WTC11 (cell line): ENCODE measurements around the gene WDR7. TPM values are rescaled to one million over a fixed set of nuclear protein-coding genes. Genes with fewer than 3 reads are reported as not detected.

Experiments
- ATAC-seq: fragments of 200-7000 bp; cut with Tn5 transposase; 2 replicates; pipeline ENCODE4 v1.10.0; 2021; ENCODE audit warnings: mild to moderate bottlenecking, moderate library complexity
- CTCF ChIA-PET: fragments of 300-600 bp; sonication (Branson Sonifier 250); formaldehyde crosslinking; loops from one replicate; lab custom pipeline; 2021; ENCODE audit warnings: antibody characterized with exemption; lab: Charles Lee
- POLR2A ChIA-PET: fragments of 350-600 bp; sonication (Branson Sonifier 250); formaldehyde crosslinking; loops from one replicate; lab custom pipeline; 2021; ENCODE audit warnings: antibody characterized with exemption; lab: Charles Lee
- DNase-seq: peaks from one replicate; pipeline ENCODE4 v3.0.0; 2021; ENCODE audit warnings: low spot score
- H3K27ac Mint-ChIP-seq: 2 replicates; pipeline ENCODE4 v1.8.0; 2021; ENCODE audit warnings: mixed read lengths
- H3K27me3 Mint-ChIP-seq: 2 replicates; pipeline ENCODE4 v1.8.0; 2021; ENCODE audit warnings: low read depth, mild to moderate bottlenecking, moderate library complexity, mixed read lengths
- H3K36me3 Mint-ChIP-seq: 2 replicates; pipeline ENCODE4 v1.8.0; 2021; ENCODE audit warnings: mixed read lengths
- H3K4me1 Mint-ChIP-seq: 2 replicates; pipeline ENCODE4 v1.8.0; 2022; ENCODE audit warnings: mixed read lengths
- H3K4me3 Mint-ChIP-seq: 2 replicates; pipeline ENCODE4 v1.8.0; 2021; ENCODE audit warnings: mild to moderate bottlenecking, moderate library complexity, mixed read lengths
- H3K9me3 Mint-ChIP-seq: 2 replicates; pipeline ENCODE4 v1.8.0; 2021; ENCODE audit warnings: mixed read lengths
- AFF4 ChIP-seq: sonication (generic); formaldehyde crosslinking; IDR thresholded peaks from 2 replicates; pipeline ENCODE4 v1.8.1; 2023; ENCODE audit warnings: mild to moderate bottlenecking, missing genetic modification reagents, borderline replicate concordance
- ARID4B ChIP-seq: sonication (generic); formaldehyde crosslinking; IDR thresholded peaks from 2 replicates; pipeline ENCODE4 v1.8.0; 2023; ENCODE audit warnings: missing genetic modification reagents, mild to moderate bottlenecking, borderline replicate concordance
- ATF6 ChIP-seq: sonication (generic); formaldehyde crosslinking; IDR thresholded peaks from 2 replicates; pipeline ENCODE4 v1.8.1; 2023; ENCODE audit warnings: mild to moderate bottlenecking, missing genetic modification reagents
- E2F4 ChIP-seq: sonication (generic); formaldehyde crosslinking; IDR thresholded peaks from 2 replicates; pipeline ENCODE4 v1.8.1; 2022; ENCODE audit warnings: low read depth, mild to moderate bottlenecking, moderate library complexity, missing genetic modification reagents, borderline replicate concordance
- ELF4 ChIP-seq: sonication (generic); formaldehyde crosslinking; IDR thresholded peaks from 2 replicates; pipeline ENCODE4 v1.8.1; 2022; ENCODE audit warnings: low read depth, mild to moderate bottlenecking, moderate library complexity, missing genetic modification reagents
- GABPB1 ChIP-seq: sonication (generic); formaldehyde crosslinking; IDR thresholded peaks from 2 replicates; pipeline ENCODE4 v1.8.1; 2023; ENCODE audit warnings: mild to moderate bottlenecking, missing genetic modification reagents
- GRHL2 ChIP-seq: fragments of 250-450 bp; sonication (Bioruptor Pico); IDR thresholded peaks from 2 replicates; pipeline ENCODE4 v1.8.0; 2022; ENCODE audit warnings: mild to moderate bottlenecking, moderate library complexity; ENCODE audit not compliant: insufficient replicate concordance, severe bottlenecking
- JAZF1 ChIP-seq: fragments of 250-450 bp; sonication (Bioruptor Pico); IDR thresholded peaks from 2 replicates; pipeline ENCODE4 v1.9.0; 2021; ENCODE audit warnings: moderate library complexity, mild to moderate bottlenecking, inconsistent platforms
- MYBL2 ChIP-seq: sonication (generic); formaldehyde crosslinking; IDR thresholded peaks from 2 replicates; pipeline ENCODE4 v1.8.1; 2023; ENCODE audit warnings: mild to moderate bottlenecking, moderate library complexity, missing genetic modification reagents
- NFATC4 ChIP-seq: fragments of 250-450 bp; sonication (Bioruptor Pico); IDR thresholded peaks from 2 replicates; pipeline ENCODE4 v1.9.0; 2021; ENCODE audit warnings: mild to moderate bottlenecking
- NR1H2 ChIP-seq: sonication (generic); formaldehyde crosslinking; IDR thresholded peaks from 2 replicates; pipeline ENCODE4 v1.9.0; 2021; ENCODE audit warnings: mild to moderate bottlenecking, moderate library complexity, missing genetic modification reagents
- NR2C2 ChIP-seq: sonication (generic); formaldehyde crosslinking; IDR thresholded peaks from 2 replicates; pipeline ENCODE4 v1.8.0; 2022; ENCODE audit warnings: mild to moderate bottlenecking, missing genetic modification reagents
- RELA ChIP-seq: sonication (generic); formaldehyde crosslinking; IDR thresholded peaks from 2 replicates; pipeline ENCODE4 v1.8.1; 2022; ENCODE audit warnings: missing genetic modification reagents, mild to moderate bottlenecking, borderline replicate concordance
- RORB ChIP-seq: fragments of 250-450 bp; sonication (Bioruptor Pico); IDR thresholded peaks from 2 replicates; pipeline ENCODE4 v1.9.0; 2021; ENCODE audit warnings: mild to moderate bottlenecking
- SOX15 ChIP-seq: fragments of 250-450 bp; sonication (Bioruptor Pico); IDR thresholded peaks from 2 replicates; pipeline ENCODE4 v1.9.0; 2021; ENCODE audit warnings: mild to moderate bottlenecking
- TP53 ChIP-seq: sonication (generic); formaldehyde crosslinking; IDR thresholded peaks from 2 replicates; pipeline ENCODE4 v1.8.1; 2023; ENCODE audit warnings: mild to moderate bottlenecking, missing genetic modification reagents
- USF1 ChIP-seq: sonication (generic); formaldehyde crosslinking; IDR thresholded peaks from 2 replicates; pipeline ENCODE4 v1.8.0; 2022; ENCODE audit warnings: mild to moderate bottlenecking, missing genetic modification reagents
- ZBTB21 ChIP-seq: sonication (generic); formaldehyde crosslinking; IDR thresholded peaks from 2 replicates; pipeline ENCODE4 v1.8.1; 2023; ENCODE audit warnings: mild to moderate bottlenecking, missing genetic modification reagents, borderline replicate concordance
- ZMAT4 ChIP-seq: fragments of 250-450 bp; sonication (Bioruptor Pico); IDR thresholded peaks from 2 replicates; pipeline ENCODE4 v1.9.0; 2021; ENCODE audit warnings: mild to moderate bottlenecking
- ZNF396 ChIP-seq: fragments of 250-450 bp; sonication (Bioruptor Pico); IDR thresholded peaks from 2 replicates; pipeline ENCODE4 v1.8.0; 2021; ENCODE audit warnings: mild to moderate bottlenecking, moderate library complexity, borderline replicate concordance
- total RNA-seq: library from RNA; stranded (reverse); gene quantifications from 3 replicates; pipeline ENCODE4 v1.2.3, GENCODE V29; 2021

The WDR7 gene
- total RNA-seq, 1 experiment from 2014 or later = 12.2 TPM

- TF ChIP-seq ARID4B (CRISPR knock-in tag) = no peak
- no peak for TF ChIP-seq RORB (CRISPR knock-in tag)
- no peak for TF ChIP-seq E2F4 (CRISPR knock-in tag)
These were observed 286.8 kb downstream of the WDR7 start (continued) for GRCh38 chr18:56937874-56938430.

- Mint-ChIP-seq H3K4me1 (peaks cover 10% of the 10 kb centered on the region), H3K9me3 (no peaks in the 10 kb centered on the region), H3K4me3 (no peak overlapping the region), H3K27ac (no peak overlapping the region), H3K27me3 (no peaks in the 10 kb centered on the region), H3K36me3 (no peaks in the 10 kb centered on the region)
- ChIA-PET POLR2A (interaction anchor here (0.5 kb wide), 1 partner anchor 128 kb away, joined by 4 read pairs; no protein-coding TSS in a partner anchor), CTCF (no interaction called here)
- no peak for ATAC-seq
- no peak for DNase-seq
- TF ChIP-seq USF1 (CRISPR knock-in tag) = no peak
- TF ChIP-seq RELA (CRISPR knock-in tag) = no peak
- TF ChIP-seq NFATC4 (CRISPR knock-in tag) = no peak
- TF ChIP-seq ZNF396 (CRISPR knock-in tag) = no peak
- TF ChIP-seq ATF6 (CRISPR knock-in tag) = no peak
- TF ChIP-seq NR1H2 (CRISPR knock-in tag) = no peak
- TF ChIP-seq MYBL2 (CRISPR knock-in tag) = no peak
- no peak for TF ChIP-seq ZBTB21 (CRISPR knock-in tag)
- no peak for TF ChIP-seq SOX15
- TF ChIP-seq AFF4 (CRISPR knock-in tag) = no peak
- no peak for TF ChIP-seq ELF4 (CRISPR knock-in tag)
- TF ChIP-seq JAZF1 = no peak
- no peak for TF ChIP-seq GRHL2 (CRISPR knock-in tag)
- no peak for TF ChIP-seq ZMAT4
- no peak for TF ChIP-seq GABPB1 (CRISPR knock-in tag)
- no peak for TF ChIP-seq TP53
- no peak for TF ChIP-seq NR2C2
These were observed 294.3 kb downstream of the WDR7 start for GRCh38 chr18:56945171-56946083.
